HG03039 (cell line): ENCODE data around the gene ZNF335.

Experiments used
- ATAC-seq: cut with Tn5 transposase; IDR thresholded peaks from one replicate; pipeline ENCODE4 v1.9.1; 2021; ENCODE audit warnings: mild to moderate bottlenecking, moderate library complexity; ENCODE audit not compliant: unreplicated experiment

The ZNF335 gene

GRCh38 chr20:45974896-45975565, 3.0 kb upstream of the ZNF335 start:
- no peak for ATAC-seq

GRCh38 chr20:45972500-45973183, 639 bp upstream of the ZNF335 start:
- ATAC-seq = no peak

DNA sequence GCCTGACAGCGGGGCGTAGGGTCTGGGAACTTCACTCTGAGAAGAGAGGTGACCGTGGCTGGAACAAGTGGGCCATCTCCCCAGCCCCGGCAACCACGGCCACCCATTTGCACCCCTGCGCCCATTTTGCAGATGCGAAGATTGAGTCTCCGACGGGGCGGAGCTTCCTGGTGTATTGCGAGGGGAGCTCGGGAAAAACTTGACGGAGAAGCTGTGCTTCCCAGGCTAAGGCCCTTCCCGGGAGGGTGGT, 653 bp downstream of the ZNF335 start:
- ATAC-seq = peak; percentile 12

DNA sequence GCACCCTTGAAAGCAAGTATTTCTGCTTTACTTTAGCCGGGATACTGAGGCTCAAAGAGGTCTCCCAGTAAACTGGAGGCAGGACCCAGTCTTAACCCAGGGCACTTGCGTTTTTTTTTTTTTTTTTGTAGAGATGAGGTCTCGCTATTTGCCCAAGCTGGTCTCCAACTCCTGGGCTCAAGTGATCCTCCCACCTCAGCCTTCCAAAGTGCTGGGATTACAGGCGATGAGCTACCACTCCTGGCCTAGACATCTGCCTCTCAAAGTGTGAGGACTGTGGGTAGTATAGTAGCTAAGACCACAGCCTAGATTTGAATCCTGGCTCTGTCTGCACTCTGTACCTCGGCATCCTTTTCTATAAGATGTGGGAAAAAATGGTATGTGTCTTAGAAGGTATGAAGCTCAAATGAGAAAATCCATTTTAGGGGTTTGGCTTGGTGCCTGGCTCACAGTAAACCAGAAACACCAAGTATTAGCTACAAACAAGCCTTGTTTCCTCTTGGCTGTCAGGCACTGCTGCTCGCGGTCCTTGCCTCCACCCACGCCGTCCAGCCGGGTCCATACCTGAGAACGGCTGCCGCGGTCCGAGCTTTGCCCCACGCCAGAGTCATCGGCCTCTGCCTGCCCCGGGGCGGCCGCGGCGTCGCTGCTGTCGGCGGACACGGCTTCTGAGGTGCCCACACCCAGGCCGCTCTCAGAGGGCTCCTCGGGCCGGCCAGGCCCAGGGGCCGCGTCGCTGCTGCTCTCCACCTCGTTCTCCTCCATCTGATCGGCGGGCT, 1.2 kb downstream of the ZNF335 start:
- ATAC-seq = no peak

- ATAC-seq = no peak
These were observed 2.0 kb downstream of the ZNF335 start for GRCh38 chr20:45969712-45970634.

DNA sequence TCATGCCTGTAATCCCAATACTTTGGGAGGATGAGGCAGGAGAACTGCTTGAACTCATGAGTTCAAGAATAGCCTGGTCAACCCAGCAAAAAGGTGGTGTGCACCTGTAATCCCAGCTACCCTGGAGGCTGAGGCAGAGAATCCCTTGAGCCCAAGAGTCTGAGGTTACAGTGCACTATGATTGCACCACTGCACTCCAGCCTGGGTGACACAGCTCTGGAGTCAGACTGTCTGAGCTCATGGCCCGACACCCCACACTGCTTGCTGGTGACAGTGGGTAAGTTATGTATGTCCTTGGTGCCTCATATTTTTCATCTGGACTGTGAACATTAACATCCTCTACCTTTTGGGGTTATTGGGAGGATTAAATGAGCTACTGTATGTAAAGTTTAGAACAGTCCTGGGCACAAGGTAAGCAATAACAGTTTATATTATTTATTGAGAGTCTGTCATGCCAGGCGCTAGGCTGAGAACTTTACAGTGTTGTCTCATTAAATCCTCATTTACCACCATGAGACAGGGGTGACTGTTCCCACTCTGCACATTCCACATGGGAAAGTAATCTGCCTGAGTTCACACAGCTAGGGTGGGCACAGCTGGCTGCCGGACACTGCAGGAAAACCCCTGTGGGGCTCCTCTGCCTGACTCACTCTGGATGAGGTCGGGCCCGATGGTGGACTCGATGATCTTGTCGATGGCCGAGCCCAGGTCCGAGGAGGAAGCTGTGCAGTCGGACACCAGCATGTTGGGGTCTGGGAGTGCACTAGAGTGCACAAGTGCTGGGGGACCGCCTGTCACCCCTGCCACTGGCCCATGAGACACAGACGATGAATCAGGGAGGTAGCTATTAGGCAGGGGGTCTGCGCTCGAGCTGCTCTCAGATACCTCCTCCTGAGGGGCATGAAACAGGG, 2.9 kb downstream of the ZNF335 start:
- no peak for ATAC-seq

DNA sequence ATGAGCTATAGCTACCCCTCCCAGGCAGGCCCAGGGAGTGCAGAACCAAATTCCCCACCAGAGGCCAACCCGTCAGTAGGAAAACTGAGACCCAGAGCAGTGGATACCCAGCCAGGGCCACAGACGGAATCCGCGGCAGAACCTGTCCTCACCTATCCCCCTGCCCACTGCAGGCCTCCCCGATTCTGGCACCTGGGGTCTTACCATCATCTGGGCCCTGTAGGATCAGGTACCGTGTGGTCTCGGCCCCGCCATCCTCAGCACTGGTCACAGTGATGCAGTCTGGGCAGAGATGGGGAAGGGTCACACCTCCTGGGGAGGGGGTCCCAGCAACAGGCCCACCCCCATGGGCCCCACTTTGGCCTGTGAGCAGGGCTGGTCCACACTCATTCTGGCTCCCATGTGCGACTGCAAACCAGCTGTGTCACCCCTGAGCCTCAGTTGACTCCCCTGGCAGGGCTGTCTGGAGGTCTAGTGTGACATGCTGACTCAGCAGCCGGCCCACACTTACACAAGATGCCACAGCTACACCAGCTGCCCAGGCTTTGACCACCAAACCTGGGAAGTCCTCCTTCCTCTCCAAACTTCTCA, 3.8 kb downstream of the ZNF335 start:
- no peak for ATAC-seq

DNA sequence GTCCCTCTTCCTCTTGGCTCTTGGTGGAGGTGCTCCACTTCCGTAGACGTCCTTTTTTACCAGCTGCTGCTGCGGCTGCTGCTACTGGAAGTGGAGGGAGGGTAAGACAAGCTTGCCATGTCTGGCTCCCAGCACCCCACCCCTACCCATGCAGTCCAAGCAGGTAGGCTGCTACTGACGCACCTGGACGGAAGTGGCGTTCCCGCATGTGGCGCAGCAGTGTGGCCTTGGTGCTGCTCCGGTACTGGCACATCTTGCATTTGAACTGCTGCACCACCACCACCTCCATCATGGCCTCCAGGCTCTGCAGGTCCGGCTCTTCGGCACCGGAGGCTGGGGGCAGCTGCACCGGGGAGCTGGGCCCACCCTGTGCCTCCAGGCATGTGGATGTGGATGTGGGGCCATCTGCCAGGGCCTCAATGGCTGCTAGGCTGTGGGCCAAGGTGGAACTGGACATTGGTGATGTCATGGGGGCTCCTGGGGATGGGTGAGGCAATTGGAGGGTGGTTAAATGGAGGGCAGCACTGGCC, 4.4 kb downstream of the ZNF335 start:
- no peak for ATAC-seq

- ATAC-seq = no peak
These were observed 6.6 kb downstream of the ZNF335 start for GRCh38 chr20:45965169-45966002.

DNA sequence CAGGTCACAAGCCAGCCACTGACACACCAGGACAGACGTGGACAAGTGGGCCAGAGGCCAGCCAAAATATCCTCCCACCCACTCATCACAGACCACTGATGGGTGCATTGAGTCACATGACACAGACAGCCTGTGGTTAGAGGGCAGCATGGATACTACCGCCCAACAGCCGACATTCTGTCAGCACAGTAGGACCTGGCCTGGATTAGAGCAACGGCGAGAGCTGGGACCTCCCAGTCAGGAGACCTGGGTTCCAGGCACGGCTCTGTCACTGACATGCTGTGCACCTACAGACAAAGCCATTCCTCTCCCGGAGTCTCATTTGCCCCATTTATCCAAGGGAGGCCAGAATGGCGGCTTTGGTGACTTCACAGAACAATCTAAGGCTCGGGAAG, 8.0 kb downstream of the ZNF335 start:
- ATAC-seq = no peak

- no peak for ATAC-seq
These were observed 8.7 kb downstream of the ZNF335 start for GRCh38 chr20:45963059-45964005.

GRCh38 chr20:45962031-45962755, 9.8 kb downstream of the ZNF335 start:
- no peak for ATAC-seq

GRCh38 chr20:45959956-45960630, 11.9 kb downstream of the ZNF335 start:
- no peak for ATAC-seq

- ATAC-seq = no peak
These were observed 12.9 kb downstream of the ZNF335 start for GRCh38 chr20:45959126-45959525.

DNA sequence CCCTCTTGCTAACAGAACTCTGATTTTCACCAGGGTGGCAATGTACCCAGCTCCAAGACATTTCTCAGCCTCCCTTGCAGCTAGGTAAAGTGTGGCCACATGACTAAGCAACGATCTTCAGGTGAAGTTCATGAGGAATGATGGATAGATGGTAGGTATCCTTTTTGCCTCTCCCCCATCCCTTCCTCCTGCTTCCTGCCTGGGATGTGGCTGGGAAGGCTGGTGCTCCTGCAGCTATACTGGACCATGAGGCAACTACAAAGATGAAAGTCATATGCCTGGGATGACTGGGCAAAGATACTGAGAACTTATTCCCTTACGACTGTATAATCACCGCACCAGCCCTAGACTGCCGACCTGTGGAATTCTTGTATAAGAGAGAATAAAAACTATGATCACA, 13.4 kb downstream of the ZNF335 start:
- ATAC-seq = no peak
